Liver (tissue), 9 donors: ENCODE results near the gene PIGM. TPM values are rescaled to one million over a fixed set of nuclear protein-coding genes. Genes with fewer than 3 reads are reported as not detected.
A peak's percentile ranks its signal among the peaks of the same experiment; 100 is the strongest.

ENCODE experiments used
- DNase-seq: peaks from one replicate; pipeline ENCODE4 v3.0.0-alpha.2; 2017; ENCODE audit warnings: low spot score
- H3K27ac ChIP-seq, 2 donors: one replicate each; pipeline ENCODE4 v1.7.0; 2013; ENCODE audit warnings: inconsistent platforms in 2 of 2, low read length in 2 of 2, control low read depth in 1 of 2, low read depth in 1 of 2, mild to moderate bottlenecking in 1 of 2
- H3K27me3 ChIP-seq, 4 donors: one replicate each; pipeline versions ENCODE4 v1.6.1 to v1.7.0; 2013; ENCODE audit warnings: low read length in 3 of 4, inconsistent platforms in 1 of 4, mild to moderate bottlenecking in 1 of 4, moderate library complexity in 1 of 4; ENCODE audit not compliant: control insufficient read depth in 4 of 4, insufficient read depth in 4 of 4
- H3K36me3 ChIP-seq, 4 donors: one replicate each; pipeline versions ENCODE4 v1.6.1 to v1.7.0; 2013; ENCODE audit warnings: low read length in 3 of 4, mild to moderate bottlenecking in 3 of 4, low read depth in 1 of 4, moderate library complexity in 1 of 4; ENCODE audit not compliant: control insufficient read depth in 4 of 4, insufficient read depth in 3 of 4
- H3K4me1 ChIP-seq, 4 donors: one replicate each; pipeline versions ENCODE4 v1.6.1 to v1.7.0; 2013; ENCODE audit warnings: low read length in 3 of 4, mild to moderate bottlenecking in 3 of 4, moderate library complexity in 1 of 4; ENCODE audit not compliant: control insufficient read depth in 4 of 4, insufficient read depth in 4 of 4
- H3K4me3 ChIP-seq, 3 donors: one replicate each; pipeline versions ENCODE4 v1.6.1 to v1.7.0; 2013; ENCODE audit warnings: low read length in 3 of 3, control low read depth in 1 of 3, low read depth in 1 of 3, mild to moderate bottlenecking in 1 of 3
- H3K9ac ChIP-seq, 2 donors: one replicate each; pipeline ENCODE4 v1.7.0; 2013; ENCODE audit warnings: low read length in 2 of 2, mild to moderate bottlenecking in 2 of 2, moderate library complexity in 2 of 2, control low read depth in 1 of 2, low read depth in 1 of 2
- H3K9me3 ChIP-seq, 4 donors: one replicate each; pipeline versions ENCODE4 v1.6.1 to v1.7.0; 2013; ENCODE audit warnings: low read length in 3 of 4; ENCODE audit not compliant: control insufficient read depth in 4 of 4
- ATF3 ChIP-seq: IDR thresholded peaks from 2 replicates; pipeline ENCODE4 v1.6.1; 2016; ENCODE audit warnings: antibody characterized with exemption
- EGR1 ChIP-seq, 2 donors: IDR thresholded peaks; 2 replicates each; pipeline ENCODE4 v1.6.1; 2016 to 2018; ENCODE audit warnings: antibody characterized with exemption in 2 of 2, low read depth in 2 of 2
- FOXA1 ChIP-seq: IDR thresholded peaks from 2 replicates; pipeline ENCODE4 v1.6.1; 2016; ENCODE audit warnings: antibody characterized with exemption
- FOXA2 ChIP-seq: IDR thresholded peaks from 2 replicates; pipeline ENCODE4 v1.6.1; 2016; ENCODE audit warnings: antibody characterized with exemption
- GABPA ChIP-seq, 2 donors: IDR thresholded peaks in 1 of 2; conservative IDR thresholded peaks in 1 of 2; 2 replicates each; pipeline ENCODE4 v1.6.1; 2016; ENCODE audit warnings: antibody characterized with exemption in 2 of 2, mild to moderate bottlenecking in 1 of 2, moderate library complexity in 1 of 2
- HNF4A ChIP-seq, 2 donors: conservative IDR thresholded peaks; 2 replicates each; pipeline ENCODE4 v1.6.1; 2016; ENCODE audit warnings: antibody characterized with exemption in 2 of 2, mild to moderate bottlenecking in 2 of 2
- HNF4G ChIP-seq: IDR thresholded peaks from 2 replicates; pipeline ENCODE4 v1.6.1; 2016; ENCODE audit warnings: antibody characterized with exemption
- JUND ChIP-seq, 2 donors: IDR thresholded peaks; 2 replicates each; pipeline ENCODE4 v1.6.1; 2016; ENCODE audit warnings: antibody characterized with exemption in 2 of 2
- MAX ChIP-seq: IDR thresholded peaks from 2 replicates; pipeline ENCODE4 v1.6.1; 2016; ENCODE audit warnings: antibody characterized with exemption
- NR2F2 ChIP-seq: IDR thresholded peaks from 2 replicates; pipeline ENCODE4 v1.6.1; 2016; ENCODE audit warnings: antibody characterized with exemption
- RAD21 ChIP-seq, 2 donors: IDR thresholded peaks; 2 replicates each; pipeline ENCODE4 v1.6.1; 2016; ENCODE audit warnings: antibody characterized with exemption in 2 of 2, mild to moderate bottlenecking in 2 of 2
- RXRA ChIP-seq, 2 donors: IDR thresholded peaks; 2 replicates each; pipeline ENCODE4 v1.6.1; 2017 to 2018; ENCODE audit warnings: antibody characterized with exemption in 2 of 2, mild to moderate bottlenecking in 1 of 2
- SP1 ChIP-seq: IDR thresholded peaks from 2 replicates; pipeline ENCODE4 v1.6.1; 2018; ENCODE audit warnings: antibody characterized with exemption, mild to moderate bottlenecking
- TAF1 ChIP-seq: conservative IDR thresholded peaks from 2 replicates; pipeline ENCODE4 v1.6.1; 2016; ENCODE audit warnings: antibody characterized with exemption, mild to moderate bottlenecking
- YY1 ChIP-seq: IDR thresholded peaks from 2 replicates; pipeline ENCODE4 v1.6.1; 2016; ENCODE audit warnings: antibody characterized with exemption, mild to moderate bottlenecking
- ZBTB33 ChIP-seq: IDR thresholded peaks from 2 replicates; pipeline ENCODE4 v1.6.1; 2016; ENCODE audit warnings: antibody characterized with exemption
- WGBS: extraction: QIAGEN DNeasy Blood & Tissue Kit; methylation state at CpG from one replicate; pipeline ENCODE4 v1.1.7; 2013; 5-methylcytosine and 5-hydroxymethylcytosine counted together
- polyA plus RNA-seq, 2 donors: library from polyadenylated mRNA; stranded (reverse) in 1 of 2; unstranded in 1 of 2; fragments of 200-250 nt in 1 of 2; fragments of >200 nt in 1 of 2; fragmentation: Nextera tagmentation in 1 of 2; extraction: Ambion mirVana in 1 of 2; gene quantifications; one replicate each; pipeline versions ENCODE4 v1.2.1 to v1.2.3, GENCODE V29; 2013 to 2015
- total RNA-seq, 2 donors: library from RNA; depleted of rRNA; stranded (reverse); fragments of >200 nt; gene quantifications; one replicate each; pipeline ENCODE4 v1.2.3, GENCODE V29; 2014
- donor health status: healthy.
- donor health status: healthy.
- donor health status: healthy.
- donor health status: healthy.
- donor health status: healthy.

PIGM gene
- total and polyA plus RNA-seq, 4 donors = 2.9 to 4.2 (median 3.6) TPM

- TF ChIP-seq HNF4G (no peak), EGR1 (IDR thresholded peaks at IDR 0.05; ENCODE audit: low read depth in 2 of 2) (no peak), YY1 (no peak), MAX (no peak), RAD21 (IDR thresholded peaks at IDR 0.05) (no peak), FOXA1 (no peak)
Measured at GRCh38 chr1:160028426-160028825, 3.4 kb downstream of the PIGM start (continued).

GRCh38 chr1:160025314-160025713, 6.5 kb downstream of the PIGM start:
- no peak overlapping the region for H3K9ac ChIP-seq
- WGBS = 83% methylated on average over 1 of the region's 1 CpG
- no peaks in the 10 kb centered on the region for H3K27me3 ChIP-seq
- H3K27ac ChIP-seq = peak overlapping the region in 1 of 2 donors; percentile 45
- TF ChIP-seq TAF1 (no peak), RAD21 (IDR thresholded peaks at IDR 0.05) (no peak), ATF3 (no peak), JUND (IDR thresholded peaks at IDR 0.05) (no peak), YY1 (no peak), HNF4A (conservative IDR thresholded peaks at IDR 0.05) (peak in 1 of 2 donors; percentile 4), GABPA (IDR thresholded peaks at IDR 0.05 in 1 of 2, conservative IDR thresholded peaks at IDR 0.05 in 1 of 2) (no peak), ZBTB33 (no peak), HNF4G (no peak), NR2F2 (no peak), EGR1 (IDR thresholded peaks at IDR 0.05; ENCODE audit: low read depth in 2 of 2) (no peak), FOXA2 (no peak), FOXA1 (no peak), SP1 (peak; percentile 9), MAX (no peak)
- H3K9me3 ChIP-seq = no peaks in the 10 kb centered on the region
- peaks cover 3 to 22% (median 12%) of the 10 kb centered on the region in 4 donors for H3K4me1 ChIP-seq
- DNase-seq = no peak
- H3K36me3 ChIP-seq = no peaks in the 10 kb centered on the region
- no peak overlapping the region for H3K4me3 ChIP-seq

GRCh38 chr1:160024195-160024905, 7.4 kb downstream of the PIGM start:
- no peaks in the 10 kb centered on the region for H3K27me3 ChIP-seq
- H3K36me3 ChIP-seq = no peaks in the 10 kb centered on the region
- no peak for DNase-seq
- 62% methylated on average over 2 of the region's 2 CpGs for WGBS
- no peak overlapping the region for H3K27ac ChIP-seq
- TF ChIP-seq RXRA (IDR thresholded peaks at IDR 0.05) (no peak), RAD21 (IDR thresholded peaks at IDR 0.05) (no peak), TAF1 (no peak), JUND (IDR thresholded peaks at IDR 0.05) (no peak), HNF4A (conservative IDR thresholded peaks at IDR 0.05) (no peak), ATF3 (no peak), FOXA1 (no peak)
- H3K4me3 ChIP-seq = no peak overlapping the region
- peaks cover 3 to 17% (median 8%) of the 10 kb centered on the region in 4 donors for H3K4me1 ChIP-seq
- no peaks in the 10 kb centered on the region for H3K9me3 ChIP-seq
- H3K9ac ChIP-seq = no peak overlapping the region
